HEK293 (cell line): Measurements from ENCODE around the gene MON2.

Source experiments
- KLF1 ChIP-seq: fragments of 450-650 bp; formaldehyde crosslinking; IDR thresholded peaks from 2 replicates; pipeline ENCODE4 v1.5.1; 2016; ENCODE audit warnings: missing biosample characterization, missing genetic modification characterization
- ZNF354C ChIP-seq: fragments of 450-650 bp; formaldehyde crosslinking; IDR thresholded peaks from 2 replicates; pipeline ENCODE4 v1.5.1; 2016; ENCODE audit warnings: missing biosample characterization, missing genetic modification characterization, low read depth, borderline replicate concordance
- ZNF548 ChIP-seq: fragments of 450-650 bp; formaldehyde crosslinking; IDR thresholded peaks from 2 replicates; pipeline ENCODE4 v1.5.1; 2016; ENCODE audit warnings: missing biosample characterization, missing genetic modification characterization

GRCh38 chr12:62631471-62632410 lies 165.1 kb downstream of the MON2 start:
- no peak for TF ChIP-seq ZNF354C (tag by site-specific recombination)
- TF ChIP-seq ZNF548 (tag by site-specific recombination), result no peak
- no peak for TF ChIP-seq KLF1 (tag by site-specific recombination)
